Psoas muscle (tissue), 8 donors: Measurements from ENCODE around the gene RAD51B. TPM values are rescaled to one million over a fixed set of nuclear protein-coding genes. Genes with fewer than 3 reads are reported as not detected.
A peak's percentile ranks its signal among the peaks of the same experiment; 100 is the strongest.

ENCODE experiments used
- ATAC-seq, 4 donors: fragments of 200-7000 bp; cut with Tn5 transposase; one replicate each; pipeline ENCODE4 v1.9.1; 2020; ENCODE audit warnings: moderate library complexity in 3 of 4, mild to moderate bottlenecking in 2 of 4
- DNase-seq, 2 donors: peaks; one replicate each; pipeline ENCODE4 v3.0.0-alpha.2; 2020
- H3K27ac ChIP-seq: fragments of 200-600 bp; one replicate; pipeline ENCODE4 v1.8.0; 2022
- H3K27me3 ChIP-seq, 3 donors: fragments of 200-600 bp in 1 of 3; one replicate each; pipeline versions ENCODE4 v1.6.1 to v1.8.0; 2013 to 2022; ENCODE audit warnings: low read length in 2 of 3, mild to moderate bottlenecking in 2 of 3, moderate library complexity in 1 of 3; ENCODE audit not compliant: insufficient read depth in 3 of 3
- H3K36me3 ChIP-seq, 2 donors: fragments of 200-600 bp in 1 of 2; one replicate each; pipeline versions ENCODE4 v1.6.1 to v1.8.0; 2013 to 2022; ENCODE audit warnings: low read depth in 1 of 2, mild to moderate bottlenecking in 1 of 2, moderate library complexity in 1 of 2; ENCODE audit not compliant: insufficient read depth in 1 of 2
- H3K4me1 ChIP-seq: fragments of 200-600 bp; one replicate; pipeline ENCODE4 v1.8.0; 2022
- H3K4me3 ChIP-seq: fragments of 200-600 bp; one replicate; pipeline ENCODE4 v1.8.0; 2022; ENCODE audit warnings: mild to moderate bottlenecking
- H3K9me3 ChIP-seq: fragments of 200-600 bp; one replicate; pipeline ENCODE4 v1.8.0; 2022
- WGBS, 3 donors: extraction: QIAGEN DNeasy Blood & Tissue Kit; methylation state at CpG; one replicate each; pipeline versions ENCODE4 v1.1.6 to v1.1.7; 2013; 5-methylcytosine and 5-hydroxymethylcytosine counted together
- intact Hi-C, 2 donors: fragments of 100-400 bp; cut with DNase I; formaldehyde crosslinking; loops; one replicate each; pipeline versions ENCODE4 v1.11.0 to v1.14.2; 2022
- polyA plus RNA-seq, 3 donors: library from polyadenylated mRNA; stranded (reverse); fragments of 200-250 nt; gene quantifications; one replicate each; pipeline ENCODE4 v1.2.3, GENCODE V29; 2013
- total RNA-seq, 4 donors: library from RNA; stranded (reverse); fragmentation: NEBNext Ultra II Directional in 2 of 4; extraction: Animal tissue kit (Norgen Biotek cat#: 25700) in 2 of 4; gene quantifications; one replicate each; pipeline versions ENCODE4 v1.2.1 to v1.2.4, GENCODE V29; 2021 to 2023
- TF ChIP-seq, protein P1 (sequence below): fragments of 200-600 bp; IDR thresholded peaks from one replicate; pipeline ENCODE4 v1.8.0; 2022; ENCODE audit warnings: antibody characterized with exemption
- donor health status: healthy with polysubstance abuse.
- donor health status: DM: no; HTN: no; CAD: no; lungs with moderate emphysema.
- donor health status: Bipolar disorder and iron deficiency.
- donor health status: healthy.
- donor health status: DM: yes; HTN: yes; CAD: no.
- donor health status: DM: no; HTN: no; CAD: no.
- donor health status: DM: no; HTN: no; CAD: no.
- donor health status: DM: yes; HTN: yes; CAD: no.

The RAD51B gene
- total and polyA plus RNA-seq, 7 donors = 0.60 to 7.2 (median 2.2) TPM

DNA sequence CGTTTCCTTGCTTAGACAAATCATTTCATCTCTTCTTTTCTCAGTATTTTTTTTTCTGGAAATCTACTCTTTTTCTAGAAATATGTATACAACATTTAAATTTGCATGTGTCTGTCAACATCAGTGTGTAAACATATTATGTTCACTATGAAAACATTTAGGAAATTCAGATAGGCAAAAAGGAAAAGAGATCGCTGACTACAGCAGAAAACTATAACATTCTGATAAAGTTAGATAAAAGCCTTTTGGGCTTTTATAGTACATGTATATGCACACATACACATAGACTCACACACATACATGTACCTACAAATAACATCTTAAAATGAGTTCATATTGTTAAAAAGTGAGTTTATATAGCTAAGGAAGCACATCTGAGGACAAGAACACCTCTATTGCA, 142.1 kb downstream of the RAD51B start:
- DNase-seq (no peak), ATAC-seq (no peak)
- H3K27me3 ChIP-seq = no peaks in the 10 kb centered on the region
- H3K4me3 ChIP-seq = no peak overlapping the region
- TF ChIP-seq, protein P1, sequence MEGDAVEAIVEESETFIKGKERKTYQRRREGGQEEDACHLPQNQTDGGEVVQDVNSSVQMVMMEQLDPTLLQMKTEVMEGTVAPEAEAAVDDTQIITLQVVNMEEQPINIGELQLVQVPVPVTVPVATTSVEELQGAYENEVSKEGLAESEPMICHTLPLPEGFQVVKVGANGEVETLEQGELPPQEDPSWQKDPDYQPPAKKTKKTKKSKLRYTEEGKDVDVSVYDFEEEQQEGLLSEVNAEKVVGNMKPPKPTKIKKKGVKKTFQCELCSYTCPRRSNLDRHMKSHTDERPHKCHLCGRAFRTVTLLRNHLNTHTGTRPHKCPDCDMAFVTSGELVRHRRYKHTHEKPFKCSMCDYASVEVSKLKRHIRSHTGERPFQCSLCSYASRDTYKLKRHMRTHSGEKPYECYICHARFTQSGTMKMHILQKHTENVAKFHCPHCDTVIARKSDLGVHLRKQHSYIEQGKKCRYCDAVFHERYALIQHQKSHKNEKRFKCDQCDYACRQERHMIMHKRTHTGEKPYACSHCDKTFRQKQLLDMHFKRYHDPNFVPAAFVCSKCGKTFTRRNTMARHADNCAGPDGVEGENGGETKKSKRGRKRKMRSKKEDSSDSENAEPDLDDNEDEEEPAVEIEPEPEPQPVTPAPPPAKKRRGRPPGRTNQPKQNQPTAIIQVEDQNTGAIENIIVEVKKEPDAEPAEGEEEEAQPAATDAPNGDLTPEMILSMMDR = no peak
- H3K4me1 ChIP-seq = no peaks in the 10 kb centered on the region
- intact Hi-C loops = no loop called here
- H3K27ac ChIP-seq = no peak overlapping the region
- no peaks in the 10 kb centered on the region for H3K36me3 ChIP-seq
- H3K9me3 ChIP-seq = no peaks in the 10 kb centered on the region
- WGBS, 3 donors = 85 to 93% (median 86%) methylated on average over 2 of the region's 2 CpGs

DNA sequence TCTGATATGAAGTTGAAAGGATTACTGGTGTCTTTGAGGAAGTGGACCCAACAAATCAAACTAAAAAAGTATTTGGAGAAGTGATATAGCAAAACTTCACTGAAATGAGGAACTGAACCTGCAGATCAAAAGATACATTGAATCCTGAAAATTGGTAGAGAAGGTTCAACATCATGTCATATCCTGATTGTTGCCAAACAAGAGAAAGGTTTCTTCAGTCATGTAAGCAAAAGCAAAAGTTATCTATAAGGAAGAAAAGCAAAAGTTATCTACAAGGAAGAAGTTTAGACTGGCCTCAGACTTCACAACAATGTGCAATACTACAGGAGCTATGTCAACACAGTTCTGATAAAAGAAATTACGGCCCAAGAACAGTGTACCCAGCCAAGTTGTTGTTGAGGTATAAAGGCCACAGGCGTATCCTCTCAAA, 142.7 kb downstream of the RAD51B start:
- 81 to 90% (median 90%) methylated on average over 2 of the region's 2 CpGs for WGBS, 3 donors

DNA sequence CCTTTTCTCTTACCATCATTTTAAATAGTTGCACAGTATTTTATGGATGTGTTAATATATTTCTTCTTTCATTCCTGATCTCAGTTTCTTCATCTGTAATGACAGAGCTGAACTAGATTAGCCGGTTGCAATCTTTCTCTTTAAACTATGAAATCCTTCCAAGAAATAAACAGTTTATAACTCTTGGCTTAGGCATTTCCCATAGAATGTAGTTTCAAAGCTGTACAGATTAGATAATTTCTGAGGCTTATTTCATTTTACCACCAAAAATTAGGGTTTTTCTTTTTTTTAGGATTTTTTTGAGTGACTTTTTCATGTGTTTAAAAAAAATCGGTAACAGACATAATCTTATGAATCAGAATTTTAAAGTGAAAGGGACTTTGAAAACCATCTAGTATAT, 144.0 kb downstream of the RAD51B start:
- H3K27me3 ChIP-seq = no peaks in the 10 kb centered on the region
- intact Hi-C loops = no loop called here
- WGBS, 3 donors = 49 to 61% (median 52%) methylated on average over 2 of the region's 2 CpGs
- no peaks in the 10 kb centered on the region for H3K9me3 ChIP-seq
- H3K36me3 ChIP-seq = no peaks in the 10 kb centered on the region
- no peak overlapping the region for H3K27ac ChIP-seq
- ATAC-seq (no peak), DNase-seq (no peak)
- H3K4me3 ChIP-seq = no peak overlapping the region
- no peaks in the 10 kb centered on the region for H3K4me1 ChIP-seq
- TF ChIP-seq, protein P1 = no peak

More for the DNA sequence above, 142.7 kb downstream of the RAD51B start:
- no peak for ATAC-seq
- Histone ChIP-seq H3K4me1 (no peaks in the 10 kb centered on the region), H3K4me3 (no peak overlapping the region), H3K27ac (no peak overlapping the region), H3K9me3 (no peaks in the 10 kb centered on the region), H3K36me3 (no peaks in the 10 kb centered on the region), H3K27me3 (no peaks in the 10 kb centered on the region)
- TF ChIP-seq, protein P1 = no peak
- DNase-seq = no peak
- intact Hi-C loops = no loop called here

DNA sequence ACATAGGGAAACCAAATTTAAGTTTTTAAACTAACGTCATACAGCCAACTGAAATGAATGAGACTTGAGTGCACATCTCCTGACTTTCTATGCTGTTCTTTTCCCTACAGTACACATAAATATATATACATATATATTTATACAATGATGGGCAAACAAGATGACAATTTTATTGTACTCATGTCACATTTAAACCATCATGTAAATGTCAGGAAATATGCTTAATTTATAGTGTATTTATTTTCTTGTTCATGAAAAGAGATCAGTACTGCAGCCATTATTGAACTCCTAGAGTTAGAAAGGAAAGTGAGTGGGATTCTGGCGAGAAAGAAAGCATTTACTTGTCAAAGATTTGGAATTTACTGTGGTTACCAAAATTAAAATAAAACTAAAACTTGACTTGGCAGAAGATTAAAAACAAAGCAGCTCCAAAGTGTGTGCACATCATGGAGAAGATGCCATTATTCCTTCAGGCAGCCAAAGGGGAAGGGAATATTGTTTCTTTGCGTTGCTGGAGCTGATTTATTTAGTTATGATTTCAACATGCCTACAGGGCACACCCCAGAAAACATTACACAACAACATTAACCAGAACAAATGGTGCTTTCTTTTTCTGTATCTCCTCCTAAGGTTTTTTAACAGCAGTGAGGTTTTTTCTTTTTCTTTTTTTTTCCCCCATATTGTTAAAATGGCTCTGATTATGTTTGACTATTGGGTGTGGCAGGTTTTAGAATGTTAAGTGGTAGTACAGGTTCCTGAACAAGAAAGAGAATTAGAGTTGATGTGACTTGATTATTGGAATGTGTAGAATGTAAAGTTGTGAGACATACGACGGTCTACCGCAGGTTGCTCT, 144.6 kb downstream of the RAD51B start:
- Histone ChIP-seq H3K27me3 (no peaks in the 10 kb centered on the region), H3K4me1 (no peaks in the 10 kb centered on the region), H3K27ac (no peak overlapping the region), H3K9me3 (no peaks in the 10 kb centered on the region), H3K36me3 (no peaks in the 10 kb centered on the region), H3K4me3 (no peak overlapping the region)
- DNase-seq = no peak
- 76 to 82% (median 82%) methylated on average over 6 of the region's 6 CpGs for WGBS, 3 donors
- TF ChIP-seq, protein P1 = no peak
- peak in 2 of 4 donors; percentile 47 to 67 for ATAC-seq
- intact Hi-C loops = no loop called here
